Immature natural killer cell (primary cell): Measurements from ENCODE around the gene CCDC127. TPM values are rescaled to one million over a fixed set of nuclear protein-coding genes. Genes with fewer than 3 reads are reported as not detected.

ENCODE experiments used
- DNase-seq, 3 donors: peaks; one replicate each; pipeline ENCODE4 v3.0.0; 2022; ENCODE audit warnings: mixed read lengths in 1 of 3
- H3K27ac Mint-ChIP-seq, 6 donors: one replicate each; pipeline ENCODE4 v1.8.0; 2020; ENCODE audit warnings: mixed read lengths in 6 of 6, mild to moderate bottlenecking in 5 of 6, inconsistent platforms in 4 of 6, moderate library complexity in 3 of 6
- H3K27me3 Mint-ChIP-seq, 3 donors: one replicate each; pipeline ENCODE4 v1.8.0; 2020 to 2021; ENCODE audit warnings: low read depth in 3 of 3, mild to moderate bottlenecking in 3 of 3, mixed read lengths in 3 of 3, moderate library complexity in 3 of 3, inconsistent platforms in 1 of 3
- H3K36me3 Mint-ChIP-seq, 3 donors: one replicate each; pipeline ENCODE4 v1.8.0; 2020; ENCODE audit warnings: mixed read lengths in 3 of 3, inconsistent platforms in 2 of 3, mild to moderate bottlenecking in 2 of 3
- H3K4me1 Mint-ChIP-seq, 2 donors: one replicate each; pipeline ENCODE4 v1.8.0; 2020; ENCODE audit warnings: inconsistent platforms in 2 of 2, mild to moderate bottlenecking in 2 of 2, mixed read lengths in 2 of 2, moderate library complexity in 1 of 2
- H3K4me3 Mint-ChIP-seq, 5 donors: one replicate each; pipeline ENCODE4 v1.8.0; 2020; ENCODE audit warnings: mild to moderate bottlenecking in 5 of 5, mixed read lengths in 5 of 5, inconsistent platforms in 3 of 5, moderate library complexity in 3 of 5
- H3K9me3 Mint-ChIP-seq, 6 donors: one replicate each; pipeline ENCODE4 v1.8.0; 2020; ENCODE audit warnings: mild to moderate bottlenecking in 6 of 6, mixed read lengths in 6 of 6, inconsistent platforms in 4 of 6, moderate library complexity in 3 of 6
- polyA plus RNA-seq, 3 donors: library from polyadenylated mRNA; unstranded; fragments of 300-500 nt; fragmentation: Illumina TruSeq; gene quantifications; one replicate each; pipeline ENCODE4 v1.2.3, GENCODE V29; 2021

CCDC127 gene
- polyA plus RNA-seq, 3 donors from 2014 or later = 2.4 to 3.8 (median 3.6) TPM

- H3K27me3 Mint-ChIP-seq = peaks cover 0 to 2% (median 0%) of the 10 kb centered on the region in 3 donors
- H3K4me3 Mint-ChIP-seq = no peak overlapping the region
- no peak for DNase-seq
- no peaks in the 10 kb centered on the region for H3K36me3 Mint-ChIP-seq
- H3K9me3 Mint-ChIP-seq = no peaks in the 10 kb centered on the region
- no peaks in the 10 kb centered on the region for H3K4me1 Mint-ChIP-seq
- no peak overlapping the region for H3K27ac Mint-ChIP-seq
Measured at GRCh38 chr5:174876-175465, 43.0 kb downstream of the CCDC127 start.

- no peak for DNase-seq
- Mint-ChIP-seq H3K4me1 (no peaks in the 10 kb centered on the region), H3K27ac (no peak overlapping the region), H3K36me3 (no peaks in the 10 kb centered on the region), H3K9me3 (no peaks in the 10 kb centered on the region), H3K4me3 (no peak overlapping the region), H3K27me3 (peaks cover 0 to 2% (median 0%) of the 10 kb centered on the region in 3 donors)
Measured at GRCh38 chr5:174291-174600, 43.7 kb downstream of the CCDC127 start.

- Mint-ChIP-seq H3K36me3 (no peaks in the 10 kb centered on the region), H3K9me3 (no peaks in the 10 kb centered on the region), H3K27ac (no peak overlapping the region), H3K4me1 (no peaks in the 10 kb centered on the region), H3K27me3 (peaks cover 0 to under 1% (median 0%) of the 10 kb centered on the region in 3 donors), H3K4me3 (no peak overlapping the region)
- DNase-seq = no peak
Measured at GRCh38 chr5:173392-174290, 44.3 kb downstream of the CCDC127 start.

- Mint-ChIP-seq H3K9me3 (no peaks in the 10 kb centered on the region), H3K27me3 (no peaks in the 10 kb centered on the region), H3K27ac (no peak overlapping the region), H3K4me1 (no peaks in the 10 kb centered on the region), H3K36me3 (no peaks in the 10 kb centered on the region), H3K4me3 (no peak overlapping the region)
- DNase-seq = no peak
Measured at GRCh38 chr5:172841-173251, 45.1 kb downstream of the CCDC127 start.

GRCh38 chr5:172421-172820 is 45.5 kb downstream of the CCDC127 start:
- Mint-ChIP-seq H3K27me3 (no peaks in the 10 kb centered on the region), H3K4me3 (no peak overlapping the region), H3K36me3 (no peaks in the 10 kb centered on the region), H3K4me1 (no peaks in the 10 kb centered on the region), H3K9me3 (no peaks in the 10 kb centered on the region), H3K27ac (no peak overlapping the region)
- DNase-seq = no peak

GRCh38 chr5:171801-172331 is 46.1 kb downstream of the CCDC127 start:
- H3K4me1 Mint-ChIP-seq = no peaks in the 10 kb centered on the region
- H3K27me3 Mint-ChIP-seq = no peaks in the 10 kb centered on the region
- no peaks in the 10 kb centered on the region for H3K9me3 Mint-ChIP-seq
- no peak overlapping the region for H3K27ac Mint-ChIP-seq
- no peaks in the 10 kb centered on the region for H3K36me3 Mint-ChIP-seq
- no peak for DNase-seq
- no peak overlapping the region for H3K4me3 Mint-ChIP-seq

GRCh38 chr5:170971-171800 is 46.8 kb downstream of the CCDC127 start:
- H3K9me3 Mint-ChIP-seq = no peaks in the 10 kb centered on the region
- no peaks in the 10 kb centered on the region for H3K27me3 Mint-ChIP-seq
- H3K27ac Mint-ChIP-seq = no peak overlapping the region
- DNase-seq = no peak
- H3K36me3 Mint-ChIP-seq = no peaks in the 10 kb centered on the region
- H3K4me1 Mint-ChIP-seq = no peaks in the 10 kb centered on the region
- no peak overlapping the region for H3K4me3 Mint-ChIP-seq

- H3K27ac Mint-ChIP-seq = no peak overlapping the region
- no peak overlapping the region for H3K4me3 Mint-ChIP-seq
- H3K36me3 Mint-ChIP-seq = no peaks in the 10 kb centered on the region
- no peaks in the 10 kb centered on the region for H3K9me3 Mint-ChIP-seq
- DNase-seq = no peak
- no peaks in the 10 kb centered on the region for H3K4me1 Mint-ChIP-seq
- no peaks in the 10 kb centered on the region for H3K27me3 Mint-ChIP-seq
Measured at GRCh38 chr5:169728-170094, 48.2 kb downstream of the CCDC127 start.

- Mint-ChIP-seq H3K9me3 (no peaks in the 10 kb centered on the region), H3K4me3 (no peak overlapping the region), H3K4me1 (no peaks in the 10 kb centered on the region), H3K27ac (no peak overlapping the region), H3K27me3 (no peaks in the 10 kb centered on the region), H3K36me3 (no peaks in the 10 kb centered on the region)
- DNase-seq = no peak
Measured at GRCh38 chr5:169071-169727, 48.8 kb downstream of the CCDC127 start.

GRCh38 chr5:167982-168660 is 49.8 kb downstream of the CCDC127 start:
- no peaks in the 10 kb centered on the region for H3K9me3 Mint-ChIP-seq
- H3K36me3 Mint-ChIP-seq = no peaks in the 10 kb centered on the region
- H3K27ac Mint-ChIP-seq = no peak overlapping the region
- no peaks in the 10 kb centered on the region for H3K27me3 Mint-ChIP-seq
- H3K4me3 Mint-ChIP-seq = no peak overlapping the region
- H3K4me1 Mint-ChIP-seq = no peaks in the 10 kb centered on the region
- DNase-seq = no peak

GRCh38 chr5:167511-167910 is 50.4 kb downstream of the CCDC127 start:
- Mint-ChIP-seq H3K4me3 (no peak overlapping the region), H3K36me3 (no peaks in the 10 kb centered on the region), H3K9me3 (no peaks in the 10 kb centered on the region), H3K27me3 (no peaks in the 10 kb centered on the region), H3K4me1 (no peaks in the 10 kb centered on the region), H3K27ac (no peak overlapping the region)
- DNase-seq = no peak

- Mint-ChIP-seq H3K27ac (no peak overlapping the region), H3K4me3 (no peak overlapping the region), H3K27me3 (no peaks in the 10 kb centered on the region), H3K4me1 (no peaks in the 10 kb centered on the region), H3K9me3 (no peaks in the 10 kb centered on the region), H3K36me3 (no peaks in the 10 kb centered on the region)
- no peak for DNase-seq
Measured at GRCh38 chr5:166441-167372, 51.2 kb downstream of the CCDC127 start.
